H9 (cell line): ENCODE data around the gene CDKAL1. TPM values are rescaled to one million over a fixed set of nuclear protein-coding genes. Genes with fewer than 3 reads are reported as not detected.

Source experiments
- DNase-seq: peaks from one replicate; pipeline ENCODE4 v3.0.0-alpha.2; 2017
- H2AFZ ChIP-seq: one replicate; pipeline ENCODE4 v1.6.1; 2013; ENCODE audit warnings: mild to moderate bottlenecking, low read length, control low read depth, moderate library complexity
- H2AK5ac ChIP-seq: 2 replicates; pipeline ENCODE4 v1.6.1; 2013; ENCODE audit warnings: low read length, control low read depth, mixed read lengths; ENCODE audit not compliant: insufficient read length
- H2BK120ac ChIP-seq: one replicate; pipeline ENCODE4 v1.6.1; 2013; ENCODE audit warnings: low read depth, mild to moderate bottlenecking, low read length, control low read depth, inconsistent platforms; ENCODE audit not compliant: poor library complexity, severe bottlenecking
- H2BK12ac ChIP-seq: 2 replicates; pipeline ENCODE4 v1.6.1; 2013; ENCODE audit warnings: low read length, control low read depth, mixed read lengths, low read depth; ENCODE audit not compliant: insufficient read length
- H2BK15ac ChIP-seq: 2 replicates; pipeline ENCODE4 v1.6.1; 2013; ENCODE audit warnings: low read depth, low read length, control low read depth
- H2BK20ac ChIP-seq: one replicate; pipeline ENCODE4 v1.6.1; 2013; ENCODE audit warnings: low read depth, mild to moderate bottlenecking, low read length, control low read depth, inconsistent platforms; ENCODE audit not compliant: poor library complexity, severe bottlenecking
- H2BK5ac ChIP-seq: 2 replicates; pipeline ENCODE4 v1.6.1; 2013; ENCODE audit warnings: low read length, control low read depth, mixed read lengths; ENCODE audit not compliant: insufficient read length
- H3K14ac ChIP-seq: 2 replicates; pipeline ENCODE4 v1.6.1; 2013; ENCODE audit warnings: low read length, control low read depth; ENCODE audit not compliant: insufficient read depth
- H3K18ac ChIP-seq: 2 replicates; pipeline ENCODE4 v1.6.1; 2013; ENCODE audit warnings: low read depth, mild to moderate bottlenecking, mixed read lengths, low read length, control low read depth; ENCODE audit not compliant: insufficient read length
- H3K23ac ChIP-seq: 2 replicates; pipeline ENCODE4 v1.6.1; 2013; ENCODE audit warnings: low read length, control low read depth, mixed read lengths, low read depth; ENCODE audit not compliant: insufficient read length
- H3K23me2 ChIP-seq: 2 replicates; pipeline ENCODE4 v1.6.1; 2013; ENCODE audit warnings: low read depth, mild to moderate bottlenecking, mixed read lengths, low read length, control low read depth; ENCODE audit not compliant: insufficient read length, poor library complexity, severe bottlenecking
- H3K27ac ChIP-seq: 2 replicates; pipeline ENCODE4 v1.5.1; 2013; ENCODE audit warnings: low read length, control low read depth, mixed read lengths, low read depth; ENCODE audit not compliant: insufficient read length
- H3K27me3 ChIP-seq: 2 replicates; pipeline ENCODE4 v1.6.1; 2013; ENCODE audit warnings: low read length, control low read depth, inconsistent platforms; ENCODE audit not compliant: insufficient read depth
- H3K4ac ChIP-seq: 2 replicates; pipeline ENCODE4 v1.6.1; 2013; ENCODE audit warnings: low read depth, mild to moderate bottlenecking, control low read depth, inconsistent platforms, low read length, moderate library complexity
- H3K4me1 ChIP-seq: 2 replicates; pipeline ENCODE4 v1.6.1; 2013; ENCODE audit warnings: low read length, control low read depth, inconsistent platforms; ENCODE audit not compliant: insufficient read depth
- H3K4me2 ChIP-seq: 2 replicates; pipeline ENCODE4 v1.6.1; 2013; ENCODE audit warnings: low read length, control low read depth, mixed read lengths; ENCODE audit not compliant: insufficient read length, insufficient read depth
- H3K56ac ChIP-seq: 2 replicates; pipeline ENCODE4 v1.6.1; 2013; ENCODE audit warnings: low read depth, mild to moderate bottlenecking, mixed read lengths, low read length, control low read depth; ENCODE audit not compliant: insufficient read length
- H3K79me1 ChIP-seq: 2 replicates; pipeline ENCODE4 v1.6.1; 2013; ENCODE audit warnings: low read depth, mild to moderate bottlenecking, moderate library complexity, low read length, control low read depth, inconsistent platforms; ENCODE audit not compliant: insufficient read depth, poor library complexity, severe bottlenecking
- H3K79me2 ChIP-seq: 2 replicates; pipeline ENCODE4 v1.6.1; 2013; ENCODE audit warnings: low read length, control low read depth, inconsistent platforms; ENCODE audit not compliant: insufficient read depth
- H3K9ac ChIP-seq: 2 replicates; pipeline ENCODE4 v1.6.1; 2013; ENCODE audit warnings: low read length, control low read depth, mixed read lengths; ENCODE audit not compliant: insufficient read length; ENCODE audit errors: extremely low read depth
- H3K9me3 ChIP-seq: one replicate; pipeline ENCODE4 v1.6.1; 2013; ENCODE audit warnings: low read depth, low read length, inconsistent platforms; ENCODE audit not compliant: control insufficient read depth
- H3T11ph ChIP-seq: one replicate; pipeline ENCODE4 v1.6.1; 2013; ENCODE audit warnings: mild to moderate bottlenecking, low read length, control low read depth, inconsistent platforms
- H4K20me1 ChIP-seq: one replicate; pipeline ENCODE4 v1.6.1; 2013; ENCODE audit not compliant: control insufficient read depth, insufficient read length, insufficient read depth
- H4K5ac ChIP-seq: 2 replicates; pipeline ENCODE4 v1.6.1; 2013; ENCODE audit warnings: low read depth, mild to moderate bottlenecking, mixed read lengths, low read length, control low read depth; ENCODE audit not compliant: insufficient read length
- H4K8ac ChIP-seq: replicated peaks from 2 replicates; pipeline ENCODE4 v1.6.1; 2013; ENCODE audit warnings: low read length, control low read depth, mixed read lengths, low read depth; ENCODE audit not compliant: insufficient read length
- H4K91ac ChIP-seq: 2 replicates; pipeline ENCODE4 v1.6.1; 2013; ENCODE audit warnings: low read depth, mild to moderate bottlenecking, moderate library complexity, mixed read lengths, low read length, control low read depth; ENCODE audit not compliant: insufficient read length
- H3K27ac Mint-ChIP-seq, 3 experiments: 2 replicates in 2 of 3; 3 replicates in 1 of 3; pipeline ENCODE4 v1.8.0; 2020 to 2021; ENCODE audit warnings: mixed read lengths in 3 of 3, mild to moderate bottlenecking in 1 of 3, moderate library complexity in 1 of 3
- H3K27me3 Mint-ChIP-seq: 2 replicates; pipeline ENCODE4 v1.8.0; 2021; ENCODE audit warnings: low read depth, mild to moderate bottlenecking, moderate library complexity, mixed read lengths
- H3K36me3 Mint-ChIP-seq, 3 experiments: 2 replicates in 2 of 3; 3 replicates in 1 of 3; pipeline ENCODE4 v1.8.0; 2020 to 2021; ENCODE audit warnings: low read depth in 3 of 3, mixed read lengths in 3 of 3; ENCODE audit not compliant: insufficient read depth in 1 of 3
- H3K4me1 Mint-ChIP-seq, 2 experiments: 2 replicates each; pipeline ENCODE4 v1.8.0; 2020; ENCODE audit warnings: mixed read lengths in 2 of 2
- H3K4me3 Mint-ChIP-seq, 2 experiments: 2 replicates in 1 of 2; 3 replicates in 1 of 2; pipeline ENCODE4 v1.8.0; 2020 to 2021; ENCODE audit warnings: mild to moderate bottlenecking in 2 of 2, mixed read lengths in 2 of 2, moderate library complexity in 1 of 2
- H3K9me3 Mint-ChIP-seq, 2 experiments: 2 replicates in 1 of 2; 3 replicates in 1 of 2; pipeline ENCODE4 v1.8.0; 2020; ENCODE audit warnings: mild to moderate bottlenecking in 2 of 2, mixed read lengths in 2 of 2, moderate library complexity in 1 of 2
- CTCF ChIP-seq: fragments of 200-600 bp; sonication (generic); conservative IDR thresholded peaks from 3 replicates; pipeline ENCODE4 v1.8.0; 2021; ENCODE audit warnings: antibody characterized with exemption, mild to moderate bottlenecking
- WGBS: extraction: QIAGEN DNeasy Blood & Tissue Kit; methylation state at CpG from one replicate; pipeline ENCODE4 v1.1.7; 2013; ENCODE audit warnings: missing lambda C conversion rate, low lambda C conversion rate, mixed read lengths; ENCODE audit not compliant: insufficient read length; ENCODE audit errors: extremely low coverage; 5-methylcytosine and 5-hydroxymethylcytosine counted together
- total RNA-seq: library from RNA; stranded (reverse); gene quantifications from 2 replicates; pipeline ENCODE4 v1.2.1, GENCODE V29; 2021

Gene CDKAL1
- total RNA-seq, 1 experiment from 2014 or later, result 23.0 TPM

DNA sequence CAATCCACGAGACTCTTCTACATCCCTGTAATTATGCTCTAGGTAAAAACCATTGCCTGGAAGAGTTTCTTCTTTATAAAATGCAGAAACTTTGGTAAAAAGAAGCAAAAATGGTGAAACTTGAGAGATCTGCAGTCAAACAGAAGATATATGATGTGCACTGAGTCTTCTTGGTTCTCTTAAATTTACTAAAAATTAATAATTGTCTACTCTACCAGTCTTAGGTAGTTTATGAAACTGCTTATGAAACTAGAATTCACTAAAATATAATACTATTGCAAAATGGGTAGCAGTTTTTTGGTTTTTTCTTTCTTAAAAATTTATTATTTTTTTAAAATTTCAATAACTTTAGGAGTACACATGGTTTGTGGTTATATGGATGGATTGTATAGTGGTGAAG, 540.2 kb downstream of the CDKAL1 start:
- no peaks in the 10 kb centered on the region for H3K79me1 ChIP-seq
- WGBS, result no CpG with 5 or more reads among the region's 1 CpG

More for the DNA sequence above, 540.2 kb downstream of the CDKAL1 start:
- peaks cover 5% of the 10 kb centered on the region; the same call in 1 of the 2 replicates for H3K4me1 ChIP-seq
- H2BK12ac ChIP-seq, result no peak overlapping the region
- H4K8ac ChIP-seq, result no peak overlapping the region
- no peak overlapping the region for H2AK5ac ChIP-seq
- H3K18ac ChIP-seq, result no peak overlapping the region
- no peak overlapping the region for H3T11ph ChIP-seq
- no peaks in the 10 kb centered on the region for H3K9me3 ChIP-seq
- H2BK15ac ChIP-seq, result no peak overlapping the region
- Mint-ChIP-seq H3K9me3 (peaks cover 11 to 12% of the 10 kb centered on the region in 2 experiments; a peak in 4 of 5 replicates), H3K4me3 (no peak overlapping the region), H3K27me3 (no peaks in the 10 kb centered on the region), H3K36me3 (peaks cover 5 to 19% (median 12%) of the 10 kb centered on the region in 3 experiments), H3K27ac (no peak overlapping the region), H3K4me1 (peaks cover 10 to 16% of the 10 kb centered on the region in 2 experiments)
- H3K4ac ChIP-seq, result no peak overlapping the region
- H3K14ac ChIP-seq, result no peak overlapping the region
- H4K91ac ChIP-seq, result no peak overlapping the region
- H2AFZ ChIP-seq, result no peak overlapping the region
- H4K20me1 ChIP-seq, result no peaks in the 10 kb centered on the region
- no peak overlapping the region for H2BK5ac ChIP-seq
- no peaks in the 10 kb centered on the region for H3K27me3 ChIP-seq
- H3K23me2 ChIP-seq, result no peaks in the 10 kb centered on the region
- H4K5ac ChIP-seq, result no peak overlapping the region
- H3K23ac ChIP-seq, result no peak overlapping the region
- H3K79me2 ChIP-seq, result no peaks in the 10 kb centered on the region
- TF ChIP-seq CTCF, result no peak
- H3K9ac ChIP-seq, result no peak overlapping the region
- H3K27ac ChIP-seq, result no peak overlapping the region
- H3K56ac ChIP-seq, result no peak overlapping the region
- no peak overlapping the region for H2BK20ac ChIP-seq
- no peak overlapping the region for H3K4me2 ChIP-seq
- H2BK120ac ChIP-seq, result no peak overlapping the region
- no peak for DNase-seq
